GM18858 (cell line): Measurements from ENCODE around the gene PLEKHG4B.
"Not testable (repeated sequence)": the region's sequence is repeated elsewhere in the genome, so short reads cannot be mapped to it uniquely, and the experiment has no call there.

Experiments used
- ATAC-seq: cut with Tn5 transposase; IDR thresholded peaks from one replicate; pipeline ENCODE4 v1.9.1; 2021; ENCODE audit not compliant: unreplicated experiment

The PLEKHG4B gene

GRCh38 chr5:186091-187041 lies 94.4 kb downstream of the PLEKHG4B start:
- no peak for ATAC-seq

- no peak for ATAC-seq
Measured at GRCh38 chr5:187042-187431, 95.1 kb downstream of the PLEKHG4B start.

GRCh38 chr5:187617-188451 lies 95.9 kb downstream of the PLEKHG4B start:
- no peak for ATAC-seq

GRCh38 chr5:188488-189481 lies 96.8 kb downstream of the PLEKHG4B start:
- peak; percentile 80 for ATAC-seq

GRCh38 chr5:189486-189885 lies 97.5 kb downstream of the PLEKHG4B start:
- ATAC-seq = no peak

GRCh38 chr5:189976-190365 lies 98.0 kb downstream of the PLEKHG4B start:
- ATAC-seq = no peak

- no peak for ATAC-seq
Measured at GRCh38 chr5:190366-191035, 98.5 kb downstream of the PLEKHG4B start.

GRCh38 chr5:191036-191948 lies 99.3 kb downstream of the PLEKHG4B start, which contains the start of gene LRRC14B:
Gene LRRC14B (plus strand): TSS chr5:191495. CDS start chr5:191539, 44 bp downstream.
- no peak for ATAC-seq

GRCh38 chr5:191949-192690 lies 100.2 kb downstream of the PLEKHG4B start:
- ATAC-seq = no peak

- no peak for ATAC-seq
Measured at GRCh38 chr5:192691-192969, 100.7 kb downstream of the PLEKHG4B start.

- no peak for ATAC-seq
Measured at GRCh38 chr5:192970-193831, 101.2 kb downstream of the PLEKHG4B start.

- ATAC-seq = no peak
Measured at GRCh38 chr5:194102-194501, 102.1 kb downstream of the PLEKHG4B start.

GRCh38 chr5:194603-195209 lies 102.7 kb downstream of the PLEKHG4B start:
- no peak for ATAC-seq

- no peak for ATAC-seq
Measured at GRCh38 chr5:195401-196160, 103.6 kb downstream of the PLEKHG4B start.

GRCh38 chr5:196350-196749 lies 104.4 kb downstream of the PLEKHG4B start:
- no peak for ATAC-seq

- not testable (repeated sequence) for ATAC-seq
Measured at GRCh38 chr5:197031-197430, 105.1 kb downstream of the PLEKHG4B start.
